GM18517 (cell line): Measurements from ENCODE around the gene ZNF684.
A peak's percentile ranks its signal among the peaks of the same experiment; 100 is the strongest.
"Not testable (repeated sequence)": the region's sequence is repeated elsewhere in the genome, so short reads cannot be mapped to it uniquely, and the experiment has no call there.

Source experiments
- ATAC-seq: cut with Tn5 transposase; IDR thresholded peaks from one replicate; pipeline ENCODE4 v1.9.1; 2021; ENCODE audit warnings: mild to moderate bottlenecking, moderate library complexity; ENCODE audit not compliant: unreplicated experiment

Gene ZNF684

DNA sequence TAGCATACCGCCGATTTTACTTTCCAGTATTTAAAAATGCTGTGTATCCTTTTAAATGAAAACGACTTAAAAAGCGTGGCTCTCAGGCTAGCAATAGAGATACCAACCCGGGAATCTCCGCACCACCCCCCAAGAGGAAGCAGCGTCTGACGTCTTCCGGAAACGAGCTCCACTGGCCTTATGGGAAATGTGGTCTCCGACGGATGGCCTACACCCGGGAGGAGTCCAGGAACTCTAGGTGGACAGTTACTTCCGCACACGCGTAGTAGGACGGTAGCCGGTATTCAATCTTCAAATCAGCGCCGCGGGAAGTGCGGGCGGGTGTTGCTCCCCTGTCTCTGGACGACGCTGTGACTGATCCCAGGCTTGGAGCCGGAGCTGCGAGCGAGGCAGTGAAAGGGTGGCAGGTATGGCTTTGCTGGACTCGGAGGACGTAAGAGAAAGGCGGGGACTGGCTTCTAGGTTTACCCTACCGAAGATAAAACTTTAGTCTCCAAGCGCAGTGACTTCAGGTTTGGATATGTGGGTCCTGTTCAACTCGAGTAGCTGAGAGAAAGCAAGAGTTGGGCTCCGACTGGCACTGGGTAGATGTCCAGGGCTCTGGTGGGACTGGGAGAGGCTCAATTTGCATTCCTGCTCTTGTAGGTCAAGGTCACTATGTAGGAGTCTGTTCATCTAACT is at the start of gene ZNF684:
TSS of gene ZNF684 (plus strand) at position 257 of the 681 bp plus-strand sequence. CDS start 1,530 bp downstream, outside the sequence.
- ATAC-seq, result peak; percentile 93

DNA sequence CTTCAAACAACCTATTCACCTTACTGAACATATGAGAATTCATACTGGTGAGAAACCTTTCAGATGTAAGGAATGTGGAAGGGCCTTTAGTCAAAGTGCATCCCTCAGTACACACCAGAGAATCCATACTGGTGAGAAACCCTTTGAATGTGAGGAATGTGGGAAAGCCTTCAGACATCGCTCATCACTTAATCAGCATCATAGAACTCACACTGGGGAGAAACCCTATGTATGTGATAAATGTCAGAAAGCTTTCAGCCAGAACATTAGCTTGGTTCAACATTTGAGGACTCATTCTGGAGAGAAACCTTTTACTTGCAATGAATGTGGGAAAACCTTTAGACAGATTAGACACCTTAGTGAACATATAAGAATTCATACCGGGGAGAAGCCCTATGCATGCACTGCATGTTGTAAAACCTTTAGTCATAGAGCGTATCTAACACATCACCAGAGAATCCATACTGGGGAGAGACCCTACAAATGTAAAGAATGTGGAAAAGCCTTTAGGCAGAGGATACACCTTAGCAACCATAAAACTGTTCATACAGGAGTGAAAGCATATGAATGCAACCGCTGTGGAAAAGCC is 36.0 kb upstream of the ZNF684 start:
- no peak for ATAC-seq

DNA sequence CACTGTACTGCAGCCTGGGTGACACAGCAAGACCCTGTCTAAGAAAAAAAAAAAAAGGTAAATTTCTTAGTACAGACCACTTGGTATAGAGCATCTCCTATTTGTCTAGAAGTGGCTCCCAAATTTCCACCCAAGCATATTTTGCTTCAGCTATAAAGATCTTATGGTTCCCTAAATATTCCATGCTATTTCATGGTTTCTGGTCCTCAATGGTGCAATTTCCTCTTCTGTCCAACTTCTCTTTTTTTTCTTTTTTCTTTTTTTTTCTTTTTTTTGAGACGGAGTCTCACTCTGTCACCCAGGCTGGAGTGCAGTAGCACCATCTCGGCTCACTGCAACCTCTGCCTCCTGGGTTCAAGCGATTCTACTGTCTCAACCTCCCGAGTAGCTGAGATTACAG is 28.8 kb upstream of the ZNF684 start:
- not testable (repeated sequence) for ATAC-seq

- ATAC-seq, result no peak
These were observed 23.5 kb upstream of the ZNF684 start for GRCh38 chr1:40507973-40508372.

- peak; percentile 79 for ATAC-seq
These were observed 22.8 kb upstream of the ZNF684 start, which contains the start of gene EXO5 for GRCh38 chr1:40508375-40509341. EXO5 (plus strand) TSS chr1:40508767; CDS start chr1:40514545, 5,778 bp downstream.

- ATAC-seq, result no peak
These were observed 11.9 kb upstream of the ZNF684 start for GRCh38 chr1:40519517-40519916.

GRCh38 chr1:40530735-40531380 is 579 bp upstream of the ZNF684 start:
- ATAC-seq, result peak; percentile 14

DNA sequence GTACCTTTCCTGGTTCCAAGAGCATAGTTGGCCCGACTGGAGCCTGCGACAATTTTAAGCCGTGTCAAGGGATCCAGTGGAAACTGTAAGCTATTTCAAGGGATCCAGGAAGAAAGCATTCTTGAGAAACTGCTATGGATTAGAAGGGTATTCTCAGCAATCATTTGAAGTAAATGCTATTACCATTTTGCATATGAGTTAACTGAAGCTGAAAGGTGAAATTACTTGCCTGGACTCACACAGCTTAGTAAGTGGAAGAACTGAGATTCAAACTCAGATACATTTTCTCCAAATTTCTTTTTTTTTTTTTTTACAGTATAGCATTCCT is 589 bp downstream of the ZNF684 start:
- ATAC-seq, result no peak

- ATAC-seq, result no peak
These were observed 1.5 kb downstream of the ZNF684 start for GRCh38 chr1:40532844-40533424.

GRCh38 chr1:40534589-40534988 is 3.2 kb downstream of the ZNF684 start:
- no peak for ATAC-seq

GRCh38 chr1:40535732-40536131 is 4.3 kb downstream of the ZNF684 start:
- no peak for ATAC-seq

DNA sequence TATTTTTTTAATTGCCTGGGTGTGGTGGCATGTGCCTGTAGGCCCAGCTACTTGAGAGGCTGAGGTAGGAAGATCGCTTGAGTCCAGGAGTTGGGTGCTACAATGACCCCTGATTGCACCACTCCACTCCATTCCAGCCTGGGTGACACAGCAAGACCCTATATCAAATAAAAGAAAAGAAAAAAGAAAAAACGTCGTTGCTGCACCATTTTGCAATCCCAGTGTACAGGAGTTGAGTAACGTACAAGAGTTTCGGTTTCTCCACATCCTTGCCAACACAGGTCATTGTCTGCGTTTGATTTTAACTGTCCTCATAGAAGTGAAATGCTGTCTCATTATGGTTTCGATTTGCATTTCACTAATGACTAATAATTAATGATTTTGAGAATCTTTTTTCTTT is 7.9 kb downstream of the ZNF684 start:
- no peak for ATAC-seq

DNA sequence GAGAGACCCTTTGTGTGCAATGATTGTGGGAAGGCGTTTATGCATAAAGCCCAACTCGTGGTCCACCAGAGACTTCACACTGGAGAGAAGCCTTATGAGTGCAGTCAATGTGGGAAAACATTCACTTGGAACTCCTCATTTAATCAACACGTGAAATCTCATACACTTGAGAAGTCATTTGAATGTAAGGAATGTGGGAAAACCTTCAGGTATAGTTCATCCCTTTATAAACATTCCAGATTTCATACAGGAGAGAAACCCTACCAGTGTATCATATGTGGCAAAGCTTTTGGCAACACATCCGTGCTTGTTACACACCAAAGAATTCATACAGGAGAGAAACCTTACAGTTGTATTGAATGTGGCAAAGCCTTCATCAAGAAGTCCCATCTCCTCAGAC is 15.5 kb downstream of the ZNF684 start:
- no peak for ATAC-seq

- ATAC-seq, result no peak
These were observed 21.6 kb downstream of the ZNF684 start for GRCh38 chr1:40553017-40553416.

GRCh38 chr1:40554807-40555206 is 23.4 kb downstream of the ZNF684 start:
- not testable (repeated sequence) for ATAC-seq

GRCh38 chr1:40556121-40556520 is 24.7 kb downstream of the ZNF684 start:
- ATAC-seq, result no peak

- not testable (repeated sequence) for ATAC-seq
These were observed 26.8 kb downstream of the ZNF684 start for GRCh38 chr1:40558241-40558640.

DNA sequence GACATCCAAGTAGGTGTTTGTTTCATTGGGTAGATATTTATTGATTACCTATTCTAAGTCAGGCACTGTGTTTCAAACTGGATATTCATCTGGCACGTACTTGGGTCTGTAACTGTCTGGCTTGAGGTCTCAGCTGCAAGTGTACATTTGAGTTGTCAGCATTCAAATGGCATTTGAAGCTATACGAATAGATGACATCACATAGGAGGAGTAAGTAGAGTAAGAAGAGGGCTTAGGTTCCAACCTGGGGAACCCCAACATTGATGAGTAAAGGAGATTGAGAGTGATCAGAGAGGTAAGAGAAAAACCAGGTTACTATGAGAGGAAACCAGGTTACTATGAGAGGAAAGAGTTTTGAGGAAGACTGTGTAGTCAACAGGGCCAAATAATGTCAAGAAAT is 30.7 kb downstream of the ZNF684 start:
- ATAC-seq, result no peak

- no peak for ATAC-seq
These were observed 31.8 kb downstream of the ZNF684 start for GRCh38 chr1:40563266-40563665.

- ATAC-seq, result no peak
These were observed 33.1 kb downstream of the ZNF684 start for GRCh38 chr1:40564506-40564905.

DNA sequence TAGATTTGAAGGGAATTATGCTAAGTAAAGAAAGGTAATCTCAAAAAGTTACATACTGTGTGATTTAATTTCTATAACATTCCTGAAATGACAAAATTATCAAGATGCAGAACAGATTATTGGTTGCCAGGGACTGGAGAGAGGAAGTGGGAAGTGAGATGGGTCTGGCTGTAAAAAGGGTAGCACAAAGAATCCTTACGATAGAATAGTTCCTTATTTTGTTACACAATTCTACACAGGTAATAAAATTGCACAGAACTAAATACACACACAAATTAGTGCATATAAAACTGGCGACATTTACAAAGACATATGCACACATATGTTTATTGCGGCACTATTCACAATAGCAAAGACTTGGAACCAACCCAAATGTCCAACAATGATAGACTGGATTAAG is 33.5 kb downstream of the ZNF684 start:
- ATAC-seq, result no peak
